ENCODE measurements around the gene XIRP2. TPM values are rescaled to one million over a fixed set of nuclear protein-coding genes. Genes with fewer than 3 reads are reported as not detected.

XIRP2 gene
- total RNA-seq, 2 experiments from 2014 or later: not detected

DNA sequence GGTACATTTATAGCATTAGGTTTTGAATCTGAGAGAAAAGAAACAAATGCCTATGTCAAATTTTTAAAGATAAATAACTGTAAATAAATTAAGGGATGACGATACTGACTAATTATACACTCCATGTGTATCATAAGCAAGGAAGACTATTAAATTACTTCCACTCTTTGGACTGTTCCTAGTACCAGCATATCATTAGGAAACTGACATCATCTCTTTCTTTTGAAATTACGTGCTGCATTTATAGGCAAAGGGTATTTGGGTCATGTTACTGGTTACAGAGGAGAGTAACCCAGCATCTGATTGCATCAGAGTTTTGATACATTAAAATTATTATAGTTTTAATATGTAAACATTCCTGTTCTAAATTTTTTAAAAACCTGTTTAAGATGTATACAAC lies 309.7 kb downstream of the XIRP2 start:
- intact Hi-C loops (cut with DNase I, micrococcal nuclease): no loop called here
- Histone ChIP-seq H3K36me3 (ENCODE audit: insufficient read depth, low read length) (no peaks in the 10 kb centered on the region), H3K9me3 (ENCODE audit: control insufficient read depth in 1 of 2, insufficient read depth in 1 of 2, low read length in 2 of 2) (no peaks in the 10 kb centered on the region), H3K27ac (ENCODE audit: low read depth in 1 of 2, low read length in 2 of 2) (no peak overlapping the region), H3K4me3 (ENCODE audit: low read length) (no peak overlapping the region), H3K27me3 (ENCODE audit: control insufficient read depth in 1 of 2, insufficient read depth in 2 of 2, low read length in 2 of 2) (no peaks in the 10 kb centered on the region), H3K4me1 (ENCODE audit: insufficient read depth, low read length) (no peaks in the 10 kb centered on the region)
- ChIA-PET POLR2A (no interaction called here), CTCF (no interaction called here)
- H3K4me1 Mint-ChIP-seq (ENCODE audit: low read depth): peaks cover 7% of the 10 kb centered on the region
- no peak for ATAC-seq (ENCODE audit: poor library complexity)
- no peak for TF ChIP-seq CTCF (IDR thresholded peaks at IDR 0.05)
- H3K4me3 Mint-ChIP-seq: no peak overlapping the region
- H3K27ac Mint-ChIP-seq: no peak overlapping the region
- H3K9me3 Mint-ChIP-seq: no peaks in the 10 kb centered on the region
- DNase-seq: no peak
- H3K36me3 Mint-ChIP-seq (ENCODE audit: low read depth): no peaks in the 10 kb centered on the region
- no peaks in the 10 kb centered on the region for H3K27me3 Mint-ChIP-seq

DNA sequence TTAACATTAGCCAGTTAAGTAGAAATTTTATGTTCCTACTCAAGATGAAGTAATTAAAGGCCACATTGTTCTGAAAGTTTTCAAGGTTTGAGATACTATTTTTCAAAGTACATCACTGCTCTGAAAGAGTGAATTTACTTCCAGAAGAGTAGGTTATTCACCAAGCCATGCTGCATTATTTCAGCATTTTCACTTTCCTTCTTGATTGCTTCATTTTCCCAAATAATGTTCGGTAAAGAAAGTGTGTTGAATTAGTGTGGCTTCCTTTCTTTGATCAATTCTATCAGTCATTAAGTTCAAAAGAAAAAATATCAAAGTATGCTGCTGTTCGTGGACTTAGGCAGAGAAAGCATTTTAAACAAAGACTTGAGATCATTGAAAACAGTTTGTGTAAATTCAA lies 310.3 kb downstream of the XIRP2 start:
- intact Hi-C loops (cut with DNase I, micrococcal nuclease): no loop called here
- Histone ChIP-seq H3K27ac (ENCODE audit: low read depth in 1 of 2, low read length in 2 of 2) (no peak overlapping the region), H3K27me3 (ENCODE audit: control insufficient read depth in 1 of 2, insufficient read depth in 2 of 2, low read length in 2 of 2) (no peaks in the 10 kb centered on the region), H3K4me3 (ENCODE audit: low read length) (no peak overlapping the region), H3K9me3 (ENCODE audit: control insufficient read depth in 1 of 2, insufficient read depth in 1 of 2, low read length in 2 of 2) (no peaks in the 10 kb centered on the region), H3K4me1 (ENCODE audit: insufficient read depth, low read length) (no peaks in the 10 kb centered on the region), H3K36me3 (ENCODE audit: insufficient read depth, low read length) (no peaks in the 10 kb centered on the region)
- TF ChIP-seq CTCF (IDR thresholded peaks at IDR 0.05): no peak
- no peaks in the 10 kb centered on the region for H3K9me3 Mint-ChIP-seq
- POLR2A ChIA-PET: no interaction called here
- no peaks in the 10 kb centered on the region for H3K27me3 Mint-ChIP-seq
- H3K4me3 Mint-ChIP-seq: no peak overlapping the region
- DNase-seq: no peak
- ATAC-seq (ENCODE audit: poor library complexity): no peak
- no peaks in the 10 kb centered on the region for H3K36me3 Mint-ChIP-seq (ENCODE audit: low read depth)
- H3K4me1 Mint-ChIP-seq (ENCODE audit: low read depth): peaks cover 7% of the 10 kb centered on the region
- CTCF ChIA-PET: no interaction called here
- H3K27ac Mint-ChIP-seq: no peak overlapping the region

DNA sequence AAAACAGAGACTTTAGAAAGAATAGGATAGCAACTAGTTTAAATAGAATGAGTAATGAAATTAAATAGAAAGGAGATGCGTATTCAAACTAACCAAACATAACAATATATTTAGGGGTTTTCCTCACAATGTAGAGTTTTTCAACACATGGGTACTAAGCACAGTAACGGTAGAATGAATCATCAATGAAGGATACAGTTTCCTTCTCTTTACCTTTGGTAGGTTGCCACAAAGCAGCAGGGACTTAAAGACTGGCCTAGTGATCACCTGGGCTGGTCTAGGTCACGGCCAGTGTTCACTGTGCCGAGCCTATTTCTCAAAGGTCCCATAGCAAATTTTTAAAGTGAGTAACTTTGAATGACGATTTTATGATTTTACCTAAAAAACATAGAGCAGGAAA lies 311.7 kb downstream of the XIRP2 start:
- Mint-ChIP-seq H3K4me1 (ENCODE audit: low read depth) (peaks cover 7% of the 10 kb centered on the region), H3K9me3 (no peaks in the 10 kb centered on the region), H3K27ac (no peak overlapping the region), H3K36me3 (ENCODE audit: low read depth) (no peaks in the 10 kb centered on the region), H3K27me3 (no peaks in the 10 kb centered on the region), H3K4me3 (no peak overlapping the region)
- intact Hi-C loops (cut with DNase I, micrococcal nuclease): no loop called here
- H3K4me1 ChIP-seq (ENCODE audit: insufficient read depth, low read length): no peaks in the 10 kb centered on the region
- TF ChIP-seq CTCF (IDR thresholded peaks at IDR 0.05): no peak
- ATAC-seq (ENCODE audit: poor library complexity): no peak
- H3K9me3 ChIP-seq (ENCODE audit: control insufficient read depth in 1 of 2, insufficient read depth in 1 of 2, low read length in 2 of 2): no peaks in the 10 kb centered on the region
- H3K27me3 ChIP-seq (ENCODE audit: control insufficient read depth in 1 of 2, insufficient read depth in 2 of 2, low read length in 2 of 2): no peaks in the 10 kb centered on the region
- POLR2A ChIA-PET: no interaction called here
- CTCF ChIA-PET: no interaction called here
- H3K27ac ChIP-seq (ENCODE audit: low read depth in 1 of 2, low read length in 2 of 2): no peak overlapping the region
- no peaks in the 10 kb centered on the region for H3K36me3 ChIP-seq (ENCODE audit: insufficient read depth, low read length)
- no peak for DNase-seq
- H3K4me3 ChIP-seq (ENCODE audit: low read length): no peak overlapping the region

All from CD4-positive, alpha-beta T cell (primary cell).